GM21528 (cell line): ENCODE data around the gene PIH1D2.
"Not testable (repeated sequence)": the region's sequence is repeated elsewhere in the genome, so short reads cannot be mapped to it uniquely, and the experiment has no call there.

ENCODE experiments used
- ATAC-seq: cut with Tn5 transposase; IDR thresholded peaks from one replicate; pipeline ENCODE4 v1.9.1; 2021; ENCODE audit warnings: mild to moderate bottlenecking, moderate library complexity; ENCODE audit not compliant: unreplicated experiment, low FRiP score

PIH1D2 gene

GRCh38 chr11:112058103-112058502, 15.7 kb downstream of the PIH1D2 start:
- no peak for ATAC-seq

GRCh38 chr11:112057170-112057569, 16.6 kb downstream of the PIH1D2 start:
- no peak for ATAC-seq

DNA sequence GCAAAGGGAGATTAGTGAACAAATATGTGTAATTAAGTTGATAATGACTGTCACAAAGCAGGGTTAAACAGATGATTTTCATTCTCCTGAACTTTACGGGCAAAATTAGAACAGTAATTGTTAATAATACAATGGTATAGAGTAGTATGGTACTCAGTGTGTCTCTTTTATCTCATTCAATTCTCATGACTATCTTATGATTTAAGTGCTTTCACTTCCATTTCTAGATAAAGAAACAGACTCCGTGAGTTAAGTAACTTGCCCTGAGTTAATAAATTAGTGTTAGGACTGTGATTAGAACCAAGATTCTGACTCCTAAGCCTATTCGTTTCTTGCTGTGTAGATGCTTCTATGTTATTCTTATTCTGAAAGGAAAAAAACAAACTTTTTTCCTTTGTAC, 22.0 kb downstream of the PIH1D2 start:
- ATAC-seq: no peak

DNA sequence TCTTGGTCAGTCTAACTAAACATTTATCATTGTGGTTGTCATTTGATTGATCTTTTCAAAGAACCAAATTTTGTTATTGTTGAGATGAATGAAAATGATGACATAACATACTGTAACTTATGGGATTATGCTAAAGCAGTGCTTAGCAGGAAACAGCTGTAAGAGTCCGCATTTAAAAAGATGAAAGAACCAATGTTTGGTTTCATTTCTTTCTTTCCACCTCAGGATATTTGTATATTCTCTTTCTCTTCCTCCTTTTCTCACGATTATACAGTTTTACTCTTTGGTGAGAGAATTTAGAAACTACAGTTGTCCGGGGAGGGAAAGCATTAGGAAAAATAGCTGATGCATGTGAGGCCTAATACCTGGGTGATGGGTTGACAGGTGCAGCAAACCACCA, 23.1 kb downstream of the PIH1D2 start:
- peak; percentile 81 for ATAC-seq

- no peak for ATAC-seq
Observed at GRCh38 chr11:112049777-112050176, 24.0 kb downstream of the PIH1D2 start.

GRCh38 chr11:112048256-112048655, 25.6 kb downstream of the PIH1D2 start:
- not testable (repeated sequence) for ATAC-seq

- ATAC-seq: not testable (repeated sequence)
Observed at GRCh38 chr11:112046647-112047046, 27.2 kb downstream of the PIH1D2 start.

- ATAC-seq: no peak
Observed at GRCh38 chr11:112044961-112045360, 28.9 kb downstream of the PIH1D2 start.

GRCh38 chr11:112042961-112043304, 30.9 kb downstream of the PIH1D2 start:
- no peak for ATAC-seq

- ATAC-seq: no peak
Observed at GRCh38 chr11:112042161-112042960, 31.5 kb downstream of the PIH1D2 start.

DNA sequence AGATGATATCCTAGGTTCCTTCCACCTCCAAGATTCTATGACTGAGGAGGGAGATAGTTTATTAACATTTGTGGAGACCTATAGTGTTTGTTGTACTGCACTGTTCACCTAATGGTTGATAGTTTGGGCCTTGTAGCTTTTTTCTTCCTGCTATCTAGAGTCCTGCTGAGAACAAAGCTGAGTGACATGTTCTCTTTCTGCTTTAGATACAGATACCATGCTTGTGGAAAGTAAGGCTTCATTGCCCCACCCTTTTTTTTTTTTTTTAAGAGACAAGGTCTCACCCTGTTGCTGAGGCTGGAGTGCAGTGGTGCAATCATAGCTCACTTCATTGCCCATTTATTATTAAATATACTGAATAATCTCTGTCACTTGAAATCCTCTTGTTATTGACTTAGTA, 36.3 kb downstream of the PIH1D2 start:
- ATAC-seq: no peak

GRCh38 chr11:112033902-112034301, 39.9 kb downstream of the PIH1D2 start:
- ATAC-seq: no peak

GRCh38 chr11:112029460-112029859, 44.4 kb downstream of the PIH1D2 start:
- no peak for ATAC-seq

- not testable (repeated sequence) for ATAC-seq
Observed at GRCh38 chr11:112026784-112027410, 46.9 kb downstream of the PIH1D2 start.

- no peak for ATAC-seq
Observed at GRCh38 chr11:112025707-112026106, 48.1 kb downstream of the PIH1D2 start.

DNA sequence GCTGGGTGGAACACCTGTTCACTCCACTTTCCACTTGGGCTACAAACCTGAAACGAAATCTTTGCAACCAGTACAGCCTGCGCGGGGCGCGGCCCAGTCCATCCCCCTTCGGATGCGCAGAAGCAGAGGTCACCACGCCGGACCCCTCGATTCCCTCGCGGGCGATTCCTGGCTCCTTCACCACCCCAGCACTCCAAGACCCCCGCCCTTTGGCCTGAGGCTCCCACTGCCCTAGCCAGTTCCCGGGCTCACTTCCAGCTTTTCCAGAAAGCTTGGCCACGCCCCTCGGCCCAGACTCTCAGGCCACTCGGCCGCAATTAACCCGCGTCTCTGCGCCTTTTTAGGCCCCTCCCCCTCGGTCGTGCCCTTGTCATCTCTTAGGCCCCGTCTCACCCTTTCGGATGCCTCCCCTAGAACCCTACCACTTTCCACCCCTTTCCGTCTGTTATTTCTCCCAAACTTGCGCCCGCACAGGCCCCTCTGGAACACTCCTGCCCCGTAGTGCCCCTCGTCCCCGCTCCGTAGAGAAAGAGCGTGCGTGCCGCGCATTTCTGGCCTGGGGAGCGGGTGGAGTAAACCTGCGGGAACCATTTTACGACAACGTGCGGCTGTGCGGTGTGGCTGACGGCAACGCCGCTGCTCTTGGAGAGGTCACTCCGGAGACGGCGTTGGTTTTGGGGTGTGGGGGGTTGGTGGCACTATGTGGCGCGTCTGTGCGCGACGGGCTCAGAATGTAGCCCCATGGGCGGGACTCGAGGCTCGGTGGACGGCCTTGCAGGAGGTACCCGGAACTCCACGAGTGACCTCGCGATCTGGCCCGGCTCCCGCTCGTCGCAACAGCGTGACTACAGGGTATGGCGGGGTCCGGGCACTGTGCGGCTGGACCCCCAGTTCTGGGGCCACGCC, 48.8 kb downstream of the PIH1D2 start, which contains the start of gene DLAT:
Gene DLAT (plus strand): TSS at position 636 of the 906 bp plus-strand sequence. CDS start 65 bp downstream, at position 701.
- ATAC-seq: peak; percentile 87

DNA sequence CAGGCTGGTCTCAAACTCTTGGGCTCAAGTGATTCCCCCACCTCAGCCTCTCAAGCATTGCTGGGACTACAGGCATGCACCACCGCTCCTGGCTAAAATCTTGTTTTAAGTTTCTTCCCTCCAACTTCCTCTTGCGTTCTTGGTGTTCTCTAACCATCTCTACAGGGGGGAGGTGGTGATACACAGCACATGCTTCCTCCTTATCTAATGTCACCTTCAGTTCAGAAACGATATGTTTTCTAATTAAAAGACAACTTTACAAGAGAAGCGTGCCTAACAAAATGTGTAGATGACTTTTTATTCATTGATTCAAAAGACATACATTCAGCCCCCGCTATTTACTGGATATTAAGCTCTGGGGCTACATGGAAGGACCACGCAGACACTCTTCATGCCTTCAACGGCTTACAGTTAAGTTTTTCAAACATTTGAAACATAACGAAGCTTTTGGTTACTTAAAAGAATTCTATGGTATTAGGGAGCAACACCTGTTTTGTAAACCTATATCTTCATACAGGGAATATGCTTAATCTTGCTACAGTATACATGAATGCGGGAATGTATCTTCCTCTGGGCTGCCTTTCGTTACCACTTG, 49.5 kb downstream of the PIH1D2 start:
- ATAC-seq: peak; percentile 41

DNA sequence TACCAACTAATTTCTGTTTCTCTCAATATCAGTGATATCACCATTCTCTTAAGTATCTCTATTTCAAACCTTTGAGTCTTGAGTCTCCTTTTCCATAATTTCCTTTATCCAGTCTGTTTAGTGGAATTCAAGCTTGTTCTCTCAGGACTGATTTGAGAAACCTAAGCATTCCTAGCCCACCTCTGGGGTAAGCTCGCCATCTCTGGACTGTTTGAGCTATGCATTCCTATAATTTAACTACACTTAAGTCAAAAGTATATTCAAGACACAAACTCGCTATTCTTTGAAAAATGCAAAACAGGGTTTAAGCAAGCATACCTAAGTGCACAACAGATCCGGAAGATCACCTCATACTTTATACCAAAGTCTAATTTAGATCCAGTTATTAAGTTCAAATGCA, 50.7 kb downstream of the PIH1D2 start:
- no peak for ATAC-seq

DNA sequence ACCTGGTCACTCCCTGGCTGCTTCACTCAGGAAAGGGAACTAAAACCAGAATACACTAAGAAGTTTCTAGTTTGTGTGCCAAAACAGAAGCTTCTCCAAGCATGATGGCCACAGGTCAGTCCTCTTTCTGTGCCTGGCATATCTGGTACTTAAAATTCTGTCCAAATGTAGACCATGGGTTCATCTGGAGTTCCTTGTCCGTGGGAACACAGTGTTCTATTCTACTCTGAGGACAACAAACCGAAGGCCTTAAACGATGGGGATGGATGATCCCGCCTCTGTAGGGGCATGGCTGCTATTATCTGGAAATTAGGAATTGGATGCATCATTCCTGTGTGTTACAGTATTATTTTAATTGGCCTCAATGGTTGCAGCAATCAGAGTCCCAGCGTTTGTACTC, 54.8 kb downstream of the PIH1D2 start:
- ATAC-seq: no peak
